ENCODE measurements around the gene DNAJC2.

The DNAJC2 gene

DNA sequence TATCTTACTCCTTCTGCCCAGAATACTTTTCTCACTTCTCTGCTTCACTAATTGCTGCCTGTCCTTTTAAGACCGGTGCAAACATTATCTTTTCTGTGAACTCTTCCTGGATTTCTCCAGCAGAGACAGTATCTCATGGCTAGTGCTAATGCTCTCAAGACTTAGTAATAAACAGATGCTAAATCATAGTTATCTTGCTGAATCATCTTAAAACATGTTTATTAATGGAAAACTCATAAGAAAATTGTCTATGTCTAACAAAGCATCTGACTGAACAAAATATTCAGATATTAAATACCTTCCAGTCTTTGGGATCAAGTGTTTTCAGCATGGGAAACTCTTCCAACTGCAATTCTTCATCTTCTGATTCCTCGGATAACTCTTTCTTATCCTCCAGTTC is 3.1 kb downstream of the DNAJC2 start:
- Histone ChIP-seq H3K9me3 (ENCODE audit: control insufficient read depth in 2 of 2, low read length in 2 of 2) (no peaks in the 10 kb centered on the region), H3K4me3 (ENCODE audit: low read length in 2 of 2) (no peak overlapping the region), H3K27me3 (ENCODE audit: control insufficient read depth in 1 of 2, insufficient read depth in 2 of 2, low read length in 2 of 2) (no peaks in the 10 kb centered on the region), H3K9ac (ENCODE audit: low read length in 2 of 2) (no peak overlapping the region), H3K4me1 (ENCODE audit: control insufficient read depth, insufficient read depth, low read length) (peaks cover 4% of the 10 kb centered on the region), H3K36me3 (ENCODE audit: control insufficient read depth in 2 of 2, insufficient read depth in 2 of 2, low read length in 2 of 2) (peaks cover 8 to 30% of the 10 kb centered on the region in 2 donors), H3K27ac (ENCODE audit: low read length) (no peak overlapping the region)

DNA sequence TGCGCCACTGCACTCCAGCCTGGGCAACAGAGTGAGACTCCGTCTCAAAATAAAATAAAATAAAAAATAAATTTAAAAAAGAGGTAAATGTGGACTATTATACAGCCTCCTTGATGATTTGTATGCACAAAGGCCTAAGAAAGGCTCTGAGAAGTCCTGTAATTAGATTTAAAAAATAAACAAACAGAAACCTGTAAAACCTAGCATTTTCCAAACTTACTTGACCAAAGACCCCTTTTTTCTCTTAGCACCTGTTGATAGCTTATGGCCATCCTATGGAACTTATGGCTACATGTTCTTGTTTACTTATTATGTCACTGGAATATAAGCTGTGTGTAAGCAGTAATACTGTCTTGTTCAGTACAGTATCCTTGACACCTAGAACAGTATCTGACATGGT is 5.7 kb downstream of the DNAJC2 start:
- peaks cover 4% of the 10 kb centered on the region for H3K4me1 ChIP-seq (ENCODE audit: control insufficient read depth, insufficient read depth, low read length)
- H3K4me3 ChIP-seq (ENCODE audit: low read length in 2 of 2), result no peak overlapping the region
- no peaks in the 10 kb centered on the region for H3K9me3 ChIP-seq (ENCODE audit: control insufficient read depth in 2 of 2, low read length in 2 of 2)
- peaks cover 11 to 31% of the 10 kb centered on the region in 2 donors for H3K36me3 ChIP-seq (ENCODE audit: control insufficient read depth in 2 of 2, insufficient read depth in 2 of 2, low read length in 2 of 2)
- H3K9ac ChIP-seq (ENCODE audit: low read length in 2 of 2), result no peak overlapping the region
- H3K27me3 ChIP-seq (ENCODE audit: control insufficient read depth in 1 of 2, insufficient read depth in 2 of 2, low read length in 2 of 2), result no peaks in the 10 kb centered on the region
- no peak overlapping the region for H3K27ac ChIP-seq (ENCODE audit: low read length)

DNA sequence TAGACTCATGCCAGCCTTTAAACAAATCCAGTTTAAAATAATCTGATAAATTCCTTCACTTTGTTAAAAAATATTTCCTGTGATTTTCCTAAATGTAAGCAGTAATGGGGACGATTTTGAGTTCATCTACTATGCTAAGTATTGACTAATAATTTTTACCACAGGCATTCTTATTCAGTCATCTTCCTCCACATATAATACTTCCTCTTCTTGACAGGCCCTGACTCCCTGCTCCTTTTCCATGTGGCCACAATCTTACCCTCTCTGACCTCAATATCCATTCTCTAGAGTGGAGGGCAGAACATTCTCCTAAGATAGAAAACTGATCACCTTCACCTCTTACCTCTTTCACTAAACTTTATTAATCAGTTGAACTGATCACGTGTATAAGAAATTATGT is 7.8 kb downstream of the DNAJC2 start:
- H3K36me3 ChIP-seq (ENCODE audit: control insufficient read depth in 2 of 2, insufficient read depth in 2 of 2, low read length in 2 of 2), result peaks cover 14 to 37% of the 10 kb centered on the region in 2 donors
- H3K4me3 ChIP-seq (ENCODE audit: low read length in 2 of 2), result no peak overlapping the region
- H3K27me3 ChIP-seq (ENCODE audit: control insufficient read depth in 1 of 2, insufficient read depth in 2 of 2, low read length in 2 of 2), result no peaks in the 10 kb centered on the region
- H3K27ac ChIP-seq (ENCODE audit: low read length), result no peak overlapping the region
- no peaks in the 10 kb centered on the region for H3K4me1 ChIP-seq (ENCODE audit: control insufficient read depth, insufficient read depth, low read length)
- no peaks in the 10 kb centered on the region for H3K9me3 ChIP-seq (ENCODE audit: control insufficient read depth in 2 of 2, low read length in 2 of 2)
- H3K9ac ChIP-seq (ENCODE audit: low read length in 2 of 2), result no peak overlapping the region

DNA sequence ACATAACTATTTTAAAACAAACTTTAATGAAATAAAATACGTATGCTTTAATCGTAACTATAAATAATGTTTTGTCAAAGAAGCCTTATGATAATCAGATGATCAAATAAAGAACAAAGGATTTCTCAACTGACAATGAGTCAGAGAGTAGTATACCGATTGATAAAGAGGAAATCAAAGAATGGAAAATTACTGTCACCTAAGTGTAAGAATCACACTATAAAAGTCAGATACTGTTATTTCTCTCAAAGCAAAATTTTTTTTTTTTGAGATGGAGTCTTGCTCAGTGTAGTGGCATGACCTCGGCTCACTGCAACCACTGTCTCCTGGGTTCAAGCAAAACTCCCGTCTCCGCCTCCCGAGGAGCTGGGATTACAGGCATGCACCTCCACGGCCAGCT is 18.8 kb downstream of the DNAJC2 start:
- Histone ChIP-seq H3K9me3 (ENCODE audit: control insufficient read depth in 2 of 2, low read length in 2 of 2) (no peaks in the 10 kb centered on the region), H3K27ac (ENCODE audit: low read length) (no peak overlapping the region), H3K9ac (ENCODE audit: low read length in 2 of 2) (no peak overlapping the region), H3K4me3 (ENCODE audit: low read length in 2 of 2) (no peak overlapping the region), H3K27me3 (ENCODE audit: control insufficient read depth in 1 of 2, insufficient read depth in 2 of 2, low read length in 2 of 2) (no peaks in the 10 kb centered on the region), H3K36me3 (ENCODE audit: control insufficient read depth in 2 of 2, insufficient read depth in 2 of 2, low read length in 2 of 2) (peaks cover 13 to 21% of the 10 kb centered on the region in 2 donors), H3K4me1 (ENCODE audit: control insufficient read depth, insufficient read depth, low read length) (no peaks in the 10 kb centered on the region)

DNA sequence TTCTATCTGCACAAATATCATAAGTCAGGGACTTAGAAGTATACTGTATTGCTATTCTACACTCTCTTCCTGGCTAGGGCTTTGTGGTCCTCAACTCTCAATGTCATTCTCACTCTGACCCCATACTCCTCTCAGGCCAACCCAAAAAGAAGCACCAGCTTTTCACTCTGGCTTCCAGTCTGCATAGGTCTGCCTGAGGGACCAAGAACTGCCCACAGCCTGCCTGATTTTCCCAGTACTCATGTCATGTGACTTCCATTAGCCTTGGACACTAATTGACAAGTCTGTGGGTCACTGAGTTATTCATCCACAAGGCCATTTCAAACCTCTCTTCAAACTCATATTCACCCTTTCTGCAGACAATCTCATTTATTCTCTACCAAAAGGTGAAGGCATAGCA is 27.6 kb downstream of the DNAJC2 start:
- H3K9ac ChIP-seq (ENCODE audit: low read length in 2 of 2), result no peak overlapping the region
- H3K36me3 ChIP-seq (ENCODE audit: control insufficient read depth in 2 of 2, insufficient read depth in 2 of 2, low read length in 2 of 2), result peaks cover 27 to 66% of the 10 kb centered on the region in 2 donors
- no peak overlapping the region for H3K4me3 ChIP-seq (ENCODE audit: low read length in 2 of 2)
- no peaks in the 10 kb centered on the region for H3K4me1 ChIP-seq (ENCODE audit: control insufficient read depth, insufficient read depth, low read length)
- H3K9me3 ChIP-seq (ENCODE audit: control insufficient read depth in 2 of 2, low read length in 2 of 2), result no peaks in the 10 kb centered on the region
- no peaks in the 10 kb centered on the region for H3K27me3 ChIP-seq (ENCODE audit: control insufficient read depth in 1 of 2, insufficient read depth in 2 of 2, low read length in 2 of 2)
- H3K27ac ChIP-seq (ENCODE audit: low read length), result no peak overlapping the region

DNA sequence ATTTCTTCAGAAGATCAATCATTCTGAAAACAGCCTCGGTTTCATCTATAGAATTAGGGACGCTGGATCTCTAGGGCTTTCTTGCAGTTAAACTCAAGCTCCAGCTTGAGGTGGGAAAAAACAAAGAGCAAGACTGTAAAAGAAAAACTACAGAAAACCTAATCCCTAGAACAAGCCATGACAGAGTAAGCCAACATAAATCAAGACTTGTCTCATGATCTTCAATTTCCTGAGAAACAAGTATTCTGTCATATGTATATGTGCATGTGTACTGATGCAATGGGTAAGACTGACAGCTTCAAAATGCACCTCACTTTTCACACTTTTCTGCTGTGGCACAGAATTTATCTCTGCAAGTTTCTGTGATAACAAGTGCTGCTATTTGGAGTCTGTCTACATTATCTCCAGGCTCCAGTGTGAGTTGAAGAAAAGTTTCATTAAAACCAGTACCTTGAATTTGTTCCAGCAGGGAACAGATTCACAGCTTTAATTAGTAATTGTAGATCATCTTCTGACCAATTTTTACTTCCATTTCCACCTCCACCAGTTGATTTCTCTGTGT is 28.1 kb downstream of the DNAJC2 start:
- Histone ChIP-seq H3K4me3 (ENCODE audit: low read length in 2 of 2) (no peak overlapping the region), H3K27me3 (ENCODE audit: control insufficient read depth in 1 of 2, insufficient read depth in 2 of 2, low read length in 2 of 2) (no peaks in the 10 kb centered on the region), H3K4me1 (ENCODE audit: control insufficient read depth, insufficient read depth, low read length) (no peaks in the 10 kb centered on the region), H3K9ac (ENCODE audit: low read length in 2 of 2) (no peak overlapping the region), H3K27ac (ENCODE audit: low read length) (no peak overlapping the region), H3K9me3 (ENCODE audit: control insufficient read depth in 2 of 2, low read length in 2 of 2) (no peaks in the 10 kb centered on the region), H3K36me3 (ENCODE audit: control insufficient read depth in 2 of 2, insufficient read depth in 2 of 2, low read length in 2 of 2) (peaks cover 27 to 67% of the 10 kb centered on the region in 2 donors)

DNA sequence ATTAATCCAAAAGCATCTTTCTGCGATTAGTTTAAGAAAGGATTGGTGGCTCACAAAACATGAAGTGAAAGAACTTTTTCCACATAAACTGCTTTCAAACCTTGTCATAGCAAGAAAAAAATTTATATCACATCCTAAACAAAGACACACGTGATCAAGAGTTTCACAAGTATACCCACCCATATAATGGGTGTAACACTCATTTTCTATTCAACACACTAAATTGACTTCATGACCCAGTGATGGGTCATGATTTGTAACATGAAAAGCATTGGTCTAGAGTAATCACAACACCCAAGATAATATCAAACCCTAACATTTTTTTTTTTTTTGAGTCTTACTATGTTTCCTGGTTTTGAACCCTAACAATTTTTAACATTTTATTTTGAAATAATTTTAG is 29.7 kb downstream of the DNAJC2 start:
- H3K27me3 ChIP-seq (ENCODE audit: control insufficient read depth in 1 of 2, insufficient read depth in 2 of 2, low read length in 2 of 2), result no peaks in the 10 kb centered on the region
- H3K4me3 ChIP-seq (ENCODE audit: low read length in 2 of 2), result no peak overlapping the region
- H3K4me1 ChIP-seq (ENCODE audit: control insufficient read depth, insufficient read depth, low read length), result no peaks in the 10 kb centered on the region
- no peak overlapping the region for H3K27ac ChIP-seq (ENCODE audit: low read length)
- no peak overlapping the region for H3K9ac ChIP-seq (ENCODE audit: low read length in 2 of 2)
- no peaks in the 10 kb centered on the region for H3K9me3 ChIP-seq (ENCODE audit: control insufficient read depth in 2 of 2, low read length in 2 of 2)
- peaks cover 33 to 73% of the 10 kb centered on the region in 2 donors for H3K36me3 ChIP-seq (ENCODE audit: control insufficient read depth in 2 of 2, insufficient read depth in 2 of 2, low read length in 2 of 2)

DNA sequence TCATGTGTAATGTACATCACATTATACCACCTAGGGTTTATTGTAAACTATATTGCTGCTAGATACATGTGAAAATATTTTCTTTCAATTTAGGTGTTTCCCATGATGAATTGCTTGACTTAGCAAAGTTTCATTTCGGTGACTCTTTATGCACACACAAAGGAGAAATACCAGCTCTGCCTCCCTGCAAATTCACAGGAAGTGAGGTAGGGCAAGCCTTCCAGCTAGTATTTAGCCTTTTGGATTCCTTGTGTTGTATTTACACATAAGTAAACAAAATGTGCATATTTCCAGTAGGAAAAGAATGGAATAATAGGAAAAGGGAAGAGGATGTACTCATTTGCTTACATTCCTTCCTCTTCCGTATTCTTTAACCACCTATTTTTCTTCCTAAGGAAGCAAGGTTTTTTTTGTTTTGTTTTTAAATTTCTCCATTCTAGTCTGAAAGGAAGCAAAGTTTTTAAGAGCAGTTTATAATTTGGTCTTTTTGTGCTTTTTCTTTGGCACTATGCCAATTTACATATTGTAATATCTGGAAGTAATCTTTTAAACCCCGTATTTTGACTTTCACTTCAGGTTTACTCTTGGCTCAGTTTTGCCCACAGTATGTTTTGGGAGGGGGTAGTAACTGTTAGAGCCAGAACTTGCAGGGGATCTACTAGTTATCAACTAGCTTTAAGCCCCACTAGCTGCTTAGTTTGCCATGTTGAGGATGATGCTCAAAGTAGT is 36.9 kb downstream of the DNAJC2 start:
- peaks cover 37 to 57% of the 10 kb centered on the region in 2 donors for H3K36me3 ChIP-seq (ENCODE audit: control insufficient read depth in 2 of 2, insufficient read depth in 2 of 2, low read length in 2 of 2)
- H3K9ac ChIP-seq (ENCODE audit: low read length in 2 of 2), result no peak overlapping the region
- H3K9me3 ChIP-seq (ENCODE audit: control insufficient read depth in 2 of 2, low read length in 2 of 2), result no peaks in the 10 kb centered on the region
- H3K27ac ChIP-seq (ENCODE audit: low read length), result no peak overlapping the region
- H3K27me3 ChIP-seq (ENCODE audit: control insufficient read depth in 1 of 2, insufficient read depth in 2 of 2, low read length in 2 of 2), result no peaks in the 10 kb centered on the region
- no peaks in the 10 kb centered on the region for H3K4me1 ChIP-seq (ENCODE audit: control insufficient read depth, insufficient read depth, low read length)
- H3K4me3 ChIP-seq (ENCODE audit: low read length in 2 of 2), result no peak overlapping the region

DNA sequence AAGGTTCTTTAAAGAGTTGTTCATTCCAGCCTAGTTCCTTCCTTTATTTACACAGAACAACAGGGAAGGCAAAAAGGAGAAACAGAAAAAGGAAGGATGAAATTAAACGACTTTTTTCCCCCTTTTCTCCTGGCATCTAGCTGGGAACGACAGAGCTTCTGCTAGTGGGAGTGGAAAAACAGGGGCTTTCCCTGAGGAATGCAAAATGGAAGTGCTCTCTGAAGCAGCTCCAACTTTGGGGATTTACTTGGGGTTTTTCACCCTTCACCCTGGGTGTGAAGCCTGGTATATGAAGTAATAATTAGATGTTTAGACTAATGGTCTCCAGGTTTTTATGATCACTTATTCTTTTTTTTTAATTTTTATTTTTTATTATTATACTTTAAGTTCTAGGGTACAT is 43.1 kb downstream of the DNAJC2 start:
- no peaks in the 10 kb centered on the region for H3K27me3 ChIP-seq (ENCODE audit: control insufficient read depth in 1 of 2, insufficient read depth in 2 of 2, low read length in 2 of 2)
- H3K9me3 ChIP-seq (ENCODE audit: control insufficient read depth in 2 of 2, low read length in 2 of 2), result no peaks in the 10 kb centered on the region
- no peak overlapping the region for H3K9ac ChIP-seq (ENCODE audit: low read length in 2 of 2)
- no peak overlapping the region for H3K27ac ChIP-seq (ENCODE audit: low read length)
- no peak overlapping the region for H3K4me3 ChIP-seq (ENCODE audit: low read length in 2 of 2)
- peaks cover 30 to 32% of the 10 kb centered on the region in 2 donors for H3K36me3 ChIP-seq (ENCODE audit: control insufficient read depth in 2 of 2, insufficient read depth in 2 of 2, low read length in 2 of 2)
- H3K4me1 ChIP-seq (ENCODE audit: control insufficient read depth, insufficient read depth, low read length), result peaks cover 16% of the 10 kb centered on the region

DNA sequence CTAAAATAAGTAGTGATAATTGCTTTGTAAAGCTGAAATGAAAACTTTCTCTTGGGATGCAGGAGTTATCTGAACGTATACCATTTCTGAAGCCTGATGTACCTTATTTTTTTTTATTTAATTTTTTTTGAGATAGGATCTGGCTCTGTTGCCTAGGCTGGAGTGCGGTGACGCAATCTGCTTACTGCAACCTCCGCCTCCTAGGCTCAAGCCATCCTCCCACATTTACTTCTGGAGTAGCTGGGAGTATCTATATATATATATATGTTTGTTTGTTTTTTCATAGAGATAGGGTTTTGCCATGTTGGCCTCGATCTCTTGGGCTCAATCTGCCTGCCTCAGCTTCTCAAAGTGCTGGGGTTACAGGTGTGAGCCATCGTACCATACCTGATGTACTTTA is 44.9 kb downstream of the DNAJC2 start:
- Histone ChIP-seq H3K4me3 (ENCODE audit: low read length in 2 of 2) (no peak overlapping the region), H3K9me3 (ENCODE audit: control insufficient read depth in 2 of 2, low read length in 2 of 2) (no peaks in the 10 kb centered on the region), H3K4me1 (ENCODE audit: control insufficient read depth, insufficient read depth, low read length) (peaks cover 16% of the 10 kb centered on the region), H3K9ac (ENCODE audit: low read length in 2 of 2) (no peak overlapping the region), H3K27me3 (ENCODE audit: control insufficient read depth in 1 of 2, insufficient read depth in 2 of 2, low read length in 2 of 2) (no peaks in the 10 kb centered on the region), H3K36me3 (ENCODE audit: control insufficient read depth in 2 of 2, insufficient read depth in 2 of 2, low read length in 2 of 2) (peaks cover 24 to 28% of the 10 kb centered on the region in 2 donors), H3K27ac (ENCODE audit: low read length) (no peak overlapping the region)

DNA sequence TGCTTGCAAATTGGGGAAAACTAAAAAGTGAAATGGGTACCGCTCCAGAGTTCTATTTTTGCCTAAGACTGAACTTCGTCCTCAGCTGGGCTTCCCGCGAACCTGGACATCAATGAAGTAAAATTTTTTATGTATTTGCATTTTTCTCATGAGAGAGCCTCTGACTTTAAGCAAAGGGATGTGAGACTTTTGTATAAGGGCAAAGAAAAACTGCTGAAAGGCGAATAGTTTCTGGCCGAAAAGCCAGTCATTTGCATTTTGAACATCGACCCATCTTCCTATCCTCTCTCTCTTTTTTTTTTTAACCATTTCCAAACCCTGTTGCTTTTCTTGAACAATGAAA is 46.8 kb downstream of the DNAJC2 start:
- no peaks in the 10 kb centered on the region for H3K27me3 ChIP-seq (ENCODE audit: control insufficient read depth in 1 of 2, insufficient read depth in 2 of 2, low read length in 2 of 2)
- H3K9me3 ChIP-seq (ENCODE audit: control insufficient read depth in 2 of 2, low read length in 2 of 2), result no peaks in the 10 kb centered on the region
- H3K27ac ChIP-seq (ENCODE audit: low read length), result peak overlapping the region; percentile 80
- H3K9ac ChIP-seq (ENCODE audit: low read length in 2 of 2), result peak overlapping the region; percentile 78 to 87
- H3K36me3 ChIP-seq (ENCODE audit: control insufficient read depth in 2 of 2, insufficient read depth in 2 of 2, low read length in 2 of 2), result peaks cover 14 to 21% of the 10 kb centered on the region in 2 donors
- peak overlapping the region; percentile 87 to 88 for H3K4me3 ChIP-seq (ENCODE audit: low read length in 2 of 2)
- H3K4me1 ChIP-seq (ENCODE audit: control insufficient read depth, insufficient read depth, low read length), result peaks cover 16% of the 10 kb centered on the region
